Vagina (tissue), 2 donors: ENCODE measurements around the gene GJC1.

Source experiments
- POLR2A ChIP-seq, 2 donors: fragments of 450-650 bp; IDR thresholded peaks; one replicate each; pipeline ENCODE4 v1.6.1; 2017; ENCODE audit warnings: antibody characterized with exemption in 2 of 2, mild to moderate bottlenecking in 2 of 2, moderate library complexity in 2 of 2
- POLR2AphosphoS5 ChIP-seq, 2 donors: sonication (generic); formaldehyde crosslinking; IDR thresholded peaks; one replicate each; pipeline ENCODE4 v1.9.0; 2017; ENCODE audit warnings: antibody characterized with exemption in 2 of 2, mild to moderate bottlenecking in 2 of 2, low read depth in 1 of 2; ENCODE audit not compliant: insufficient read depth in 1 of 2
- TF ChIP-seq, protein P1 (sequence below), 3 experiments: fragments of 450-650 bp in 2 of 3; fragments of 200-600 bp in 1 of 3; sonication (generic) in 1 of 3; IDR thresholded peaks; one replicate each; pipeline ENCODE4 v1.5.1; 2017 to 2019; ENCODE audit warnings: antibody characterized with exemption in 3 of 3, mild to moderate bottlenecking in 2 of 3, moderate library complexity in 2 of 3

- TF ChIP-seq POLR2A (IDR thresholded peaks at IDR 0.05), result no peak
- TF ChIP-seq, protein P1, sequence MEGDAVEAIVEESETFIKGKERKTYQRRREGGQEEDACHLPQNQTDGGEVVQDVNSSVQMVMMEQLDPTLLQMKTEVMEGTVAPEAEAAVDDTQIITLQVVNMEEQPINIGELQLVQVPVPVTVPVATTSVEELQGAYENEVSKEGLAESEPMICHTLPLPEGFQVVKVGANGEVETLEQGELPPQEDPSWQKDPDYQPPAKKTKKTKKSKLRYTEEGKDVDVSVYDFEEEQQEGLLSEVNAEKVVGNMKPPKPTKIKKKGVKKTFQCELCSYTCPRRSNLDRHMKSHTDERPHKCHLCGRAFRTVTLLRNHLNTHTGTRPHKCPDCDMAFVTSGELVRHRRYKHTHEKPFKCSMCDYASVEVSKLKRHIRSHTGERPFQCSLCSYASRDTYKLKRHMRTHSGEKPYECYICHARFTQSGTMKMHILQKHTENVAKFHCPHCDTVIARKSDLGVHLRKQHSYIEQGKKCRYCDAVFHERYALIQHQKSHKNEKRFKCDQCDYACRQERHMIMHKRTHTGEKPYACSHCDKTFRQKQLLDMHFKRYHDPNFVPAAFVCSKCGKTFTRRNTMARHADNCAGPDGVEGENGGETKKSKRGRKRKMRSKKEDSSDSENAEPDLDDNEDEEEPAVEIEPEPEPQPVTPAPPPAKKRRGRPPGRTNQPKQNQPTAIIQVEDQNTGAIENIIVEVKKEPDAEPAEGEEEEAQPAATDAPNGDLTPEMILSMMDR (IDR thresholded peaks at IDR 0.05), result no peak
- TF ChIP-seq POLR2AphosphoS5 (IDR thresholded peaks at IDR 0.05; ENCODE audit: insufficient read depth in 1 of 2, low read depth in 1 of 2), result no peak
Measured at GRCh38 chr17:44757918-44758413, 72.1 kb downstream of the GJC1 start.
